Glomerular endothelial cell (primary cell): ENCODE results near the gene BRD1. TPM values are rescaled to one million over a fixed set of nuclear protein-coding genes. Genes with fewer than 3 reads are reported as not detected.
A peak's percentile ranks its signal among the peaks of the same experiment; 100 is the strongest.

Source experiments
- DNase-seq: peaks from one replicate; pipeline ENCODE4 v3.0.0-alpha.2; 2011; ENCODE audit warnings: low read depth, low spot score; ENCODE audit errors: extremely low read depth
- total RNA-seq: library from RNA; depleted of rRNA; stranded (reverse); fragments of >200 nt; gene quantifications from 2 replicates; pipeline ENCODE4 v1.2.3, GENCODE V29; 2015

Gene BRD1
- total RNA-seq, 1 donor from 2014 or later = 30.9 TPM

GRCh38 chr22:49735411-49735900 is 92.2 kb downstream of the BRD1 start:
- DNase-seq = no peak

GRCh38 chr22:49734882-49735281 is 92.8 kb downstream of the BRD1 start:
- no peak for DNase-seq

DNA sequence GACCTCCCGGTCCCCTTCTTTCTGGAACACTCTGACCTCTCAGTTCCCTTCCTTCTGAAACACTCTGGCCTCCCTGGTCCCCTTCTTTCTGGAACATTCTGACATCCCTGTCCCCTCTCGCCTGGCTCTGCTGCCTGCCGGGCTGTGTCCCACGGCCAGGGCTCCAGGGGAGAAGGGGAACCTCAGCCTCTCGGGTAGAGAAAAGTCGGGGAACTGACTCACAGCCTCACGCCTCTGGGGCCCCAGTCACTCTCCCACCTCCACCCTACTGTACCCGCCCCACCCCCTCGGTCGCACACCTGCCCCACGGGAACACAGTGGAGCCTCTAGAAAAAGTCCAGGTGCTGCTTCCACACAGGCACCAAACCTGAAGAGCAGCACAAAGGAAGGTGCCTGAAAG is 93.3 kb downstream of the BRD1 start:
- no peak for DNase-seq

DNA sequence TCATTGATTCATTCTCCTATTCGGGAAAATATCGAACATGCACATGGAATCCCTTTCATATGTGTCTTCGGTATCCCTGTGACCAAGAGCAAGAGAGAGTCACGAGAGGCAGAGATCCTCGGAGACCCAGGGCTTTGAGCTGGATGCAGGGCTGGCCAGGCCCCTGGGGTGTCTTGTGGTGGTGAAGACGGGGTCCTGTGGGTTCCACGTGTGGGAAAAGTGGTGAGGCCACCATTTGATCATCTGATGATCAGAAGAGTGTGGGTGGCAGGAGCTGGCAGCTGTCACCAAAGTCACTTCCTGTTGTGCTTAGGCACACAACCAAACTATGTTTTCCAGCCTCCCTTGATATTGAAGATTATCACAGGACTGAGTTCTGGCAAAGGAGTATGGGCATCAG is 94.0 kb downstream of the BRD1 start:
- no peak for DNase-seq

DNA sequence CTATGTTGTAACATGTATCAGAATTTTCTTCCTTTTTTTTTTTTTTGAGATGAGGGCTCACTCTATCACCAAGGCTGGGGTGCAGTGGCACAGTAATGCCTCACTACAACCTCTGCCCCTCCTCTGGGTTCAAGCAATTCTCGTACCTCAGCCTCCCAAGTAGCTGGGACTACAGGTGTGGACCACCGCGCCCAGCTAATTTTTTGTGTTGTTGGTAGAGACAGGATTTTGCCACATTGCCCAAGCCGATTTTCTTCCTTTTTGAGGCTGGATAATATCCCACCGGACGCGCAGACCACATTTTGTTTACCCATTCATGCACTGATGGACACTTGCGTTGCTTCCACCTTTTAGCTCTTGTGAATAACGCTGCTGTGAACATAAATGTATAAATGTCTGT is 97.0 kb downstream of the BRD1 start:
- DNase-seq = no peak

DNA sequence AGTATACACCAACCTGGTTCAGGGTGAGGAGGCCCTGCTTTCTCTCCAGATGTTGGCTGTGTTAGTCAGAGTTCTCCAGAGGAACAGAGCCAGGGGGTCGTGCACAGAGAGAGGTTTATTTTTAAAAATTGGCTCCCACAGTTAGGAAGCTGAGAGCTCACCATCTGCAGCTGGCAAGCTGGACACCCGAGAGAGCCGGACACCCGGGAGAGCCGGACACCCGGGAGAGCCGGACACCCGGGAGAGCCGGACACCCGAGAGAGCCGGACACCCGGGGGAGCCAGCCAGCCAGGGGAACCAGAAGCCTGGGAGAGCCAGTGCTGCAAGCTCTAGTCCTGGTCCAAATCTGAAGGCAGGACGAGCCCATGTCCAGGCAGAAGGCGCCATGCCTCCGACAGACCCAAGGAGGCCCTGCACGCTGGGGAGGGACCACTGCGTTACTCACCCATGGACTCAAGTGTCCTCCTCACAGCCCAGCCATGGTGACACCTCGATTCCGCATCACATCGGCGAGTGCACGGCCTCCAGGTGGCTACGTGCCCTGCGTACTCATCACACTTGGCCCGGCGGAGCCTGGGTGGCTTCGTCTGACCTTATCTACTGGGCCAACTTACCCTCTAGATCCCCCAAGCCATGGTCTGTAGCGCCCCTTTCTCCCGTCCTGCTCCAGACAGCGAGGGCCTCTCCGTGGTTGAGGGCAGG is 99.0 kb downstream of the BRD1 start:
- DNase-seq = no peak

GRCh38 chr22:49727881-49728569 is 99.6 kb downstream of the BRD1 start:
- DNase-seq = no peak

GRCh38 chr22:49727191-49727880 is 100.3 kb downstream of the BRD1 start:
- DNase-seq = no peak

GRCh38 chr22:49726701-49727101 is 101.0 kb downstream of the BRD1 start:
- DNase-seq = no peak

DNA sequence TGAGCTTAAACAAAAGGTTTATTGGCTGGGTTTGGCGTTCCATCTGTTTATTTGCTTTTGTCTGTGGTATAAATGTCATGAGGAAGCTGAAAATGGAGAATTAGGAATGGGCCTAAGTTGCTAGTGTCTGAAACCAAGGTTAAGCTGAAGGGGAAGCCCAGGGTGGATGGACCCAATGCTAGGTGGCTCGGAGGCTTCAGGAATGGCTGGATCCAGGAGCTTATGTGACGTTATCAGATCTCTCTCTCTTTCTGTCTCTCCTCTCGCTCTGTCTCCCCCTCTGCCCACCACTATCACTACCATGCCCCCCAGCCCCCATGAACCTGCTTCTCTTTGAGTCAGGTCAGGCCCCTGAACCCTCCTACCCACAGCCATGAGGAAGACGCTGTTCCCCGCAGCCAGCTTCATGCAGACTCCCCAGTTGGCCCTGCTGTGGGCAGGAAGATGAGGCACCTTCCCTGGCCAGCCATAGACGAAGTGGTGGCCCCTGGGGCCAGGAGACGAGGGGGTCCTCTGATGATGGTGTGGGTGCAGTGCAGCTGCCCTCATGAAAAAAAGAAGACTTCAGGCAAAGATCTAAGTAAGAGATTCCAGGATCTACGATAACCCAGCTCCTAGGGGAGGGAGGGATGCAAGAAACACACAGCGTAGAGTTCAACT is 101.5 kb downstream of the BRD1 start:
- no peak for DNase-seq

- no peak for DNase-seq
Measured at GRCh38 chr22:49725516-49725915, 102.2 kb downstream of the BRD1 start.

- peak; percentile 7 for DNase-seq
Measured at GRCh38 chr22:49724893-49725489, 102.7 kb downstream of the BRD1 start.

DNA sequence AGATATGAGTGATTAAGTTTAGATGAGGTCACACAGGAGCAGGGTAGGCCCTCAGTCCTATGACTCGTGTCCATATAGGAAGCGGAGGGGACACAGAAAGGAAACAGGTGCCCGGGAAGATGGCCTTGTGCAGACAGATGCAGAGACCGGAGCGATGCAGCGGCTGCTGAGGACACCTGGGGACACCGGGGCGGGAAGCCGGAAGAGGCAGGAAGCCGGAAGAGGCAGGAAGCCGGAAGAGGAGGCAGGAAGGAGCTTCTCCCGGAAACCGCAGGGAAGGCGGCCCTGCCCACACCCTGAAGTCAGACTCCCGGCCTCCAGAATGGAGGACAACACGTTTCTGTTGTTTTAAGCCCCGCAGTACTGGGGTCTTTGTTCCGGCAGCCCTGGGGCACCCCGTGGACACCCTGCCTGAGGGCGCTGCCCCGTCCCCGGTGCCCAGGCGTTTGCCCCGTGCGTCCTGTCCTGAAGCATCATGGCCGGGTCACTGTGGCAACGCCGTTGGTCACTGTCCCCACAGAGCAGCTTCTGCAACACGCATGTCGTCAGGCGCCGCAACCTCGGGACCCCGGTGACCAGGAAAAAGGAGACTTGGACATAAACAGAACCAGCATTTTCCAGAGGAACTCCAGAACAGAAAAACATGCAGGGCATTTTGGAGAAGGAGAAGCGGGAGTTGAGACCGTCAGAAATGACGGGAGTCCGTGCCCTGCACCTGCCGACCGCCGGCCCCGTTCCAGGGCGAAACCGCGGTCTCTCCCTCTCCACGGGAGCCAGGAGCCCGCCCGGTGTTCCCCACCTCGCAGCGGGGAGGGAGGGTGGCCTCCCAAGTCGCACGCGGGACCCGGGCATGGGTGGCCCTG is 103.4 kb downstream of the BRD1 start:
- no peak for DNase-seq

DNA sequence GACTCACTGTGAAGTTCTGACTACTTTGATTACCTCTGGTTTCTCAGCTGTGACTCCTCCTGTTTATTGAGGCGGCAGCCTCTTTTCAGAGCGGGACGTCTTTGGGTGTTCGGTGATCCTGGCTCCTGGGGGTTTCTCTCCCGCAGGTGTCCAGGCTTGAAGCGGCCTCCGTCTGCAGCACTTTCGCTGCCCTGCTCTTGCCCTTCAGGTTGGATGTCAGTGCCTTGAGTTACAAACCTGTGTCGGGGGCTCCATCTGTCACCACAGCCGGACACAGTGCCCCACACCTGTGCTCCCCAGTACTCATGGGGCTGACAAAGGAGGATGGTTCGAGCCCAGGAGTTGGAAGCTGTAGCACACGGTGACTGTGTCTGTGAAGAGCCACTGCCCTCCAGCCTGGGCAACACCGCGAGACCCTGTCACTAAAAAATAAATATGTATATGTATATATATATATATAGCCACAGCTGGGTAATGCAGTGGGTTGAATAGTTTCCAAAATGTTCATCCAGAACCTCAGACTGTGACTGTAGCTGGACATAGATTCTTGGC is 104.1 kb downstream of the BRD1 start:
- DNase-seq = no peak

Other genes starting within 250 kb of the BRD1 start
- gene ZBED4, start 26.0 kb upstream of the BRD1 start, total RNA-seq = 19.0 and 25.9 TPM in 2 replicates
- 10.3 and 14.5 TPM in 2 replicates for gene ALG12, start 90.6 kb upstream of the BRD1 start, total RNA-seq
- 67.8 and 84.8 TPM in 2 replicates for gene CRELD2, start 90.8 kb upstream of the BRD1 start, total RNA-seq
- 116 and 197 TPM in 2 replicates for gene PIM3, start 132.9 kb upstream of the BRD1 start, total RNA-seq
- not detected in 2 replicates for gene IL17REL, start 184.9 kb upstream of the BRD1 start, total RNA-seq
- not detected in 2 replicates for gene TTLL8, start 230.4 kb upstream of the BRD1 start, total RNA-seq